HepG2 (cell line): ENCODE measurements around the gene NSD1. TPM values are rescaled to one million over a fixed set of nuclear protein-coding genes. Genes with fewer than 3 reads are reported as not detected.

Experiments used
- ARNT ChIP-seq: fragments of 450-650 bp; IDR thresholded peaks from 2 replicates; pipeline ENCODE4 v1.6.1; 2017
- BORCS8-MEF2B ChIP-seq: sonication (generic); formaldehyde crosslinking; IDR thresholded peaks from 2 replicates; pipeline ENCODE4 v1.8.0; 2022; ENCODE audit warnings: mild to moderate bottlenecking, missing genetic modification reagents
- ERF ChIP-seq: IDR thresholded peaks from 2 replicates; pipeline ENCODE4 v1.6.1; 2018; ENCODE audit warnings: missing biosample characterization, missing genetic modification reagents
- ESRRA ChIP-seq: sonication (generic); formaldehyde crosslinking; IDR thresholded peaks from 2 replicates; pipeline ENCODE4 v1.5.1; 2020; ENCODE audit warnings: mild to moderate bottlenecking, low read depth, missing genetic modification reagents
- FOXJ3 ChIP-seq: sonication (generic); formaldehyde crosslinking; IDR thresholded peaks from 2 replicates; pipeline ENCODE4 v1.4.0; 2020; ENCODE audit warnings: missing genetic modification reagents, mild to moderate bottlenecking, borderline replicate concordance
- HNRNPL ChIP-seq: fragments of 200-400 bp; formaldehyde crosslinking; IDR thresholded peaks from 2 replicates; pipeline ENCODE4 v1.6.1; 2017; ENCODE audit warnings: mild to moderate bottlenecking, low read depth, low read length
- MAF1 ChIP-seq: sonication (generic); formaldehyde crosslinking; IDR thresholded peaks from 2 replicates; pipeline ENCODE4 v1.5.0; 2020; ENCODE audit warnings: missing genetic modification reagents, borderline replicate concordance
- POLR2A ChIP-seq, 2 experiments: IDR thresholded peaks; 2 replicates each; pipeline ENCODE4 v1.6.1; 2011; ENCODE audit warnings: low read depth in 2 of 2, low read length in 2 of 2, mild to moderate bottlenecking in 1 of 2, moderate library complexity in 1 of 2; ENCODE audit not compliant: insufficient read depth in 1 of 2
- RFX5 ChIP-seq: IDR thresholded peaks from 2 replicates; pipeline ENCODE4 v1.6.1; 2011; ENCODE audit warnings: low read depth, low read length, improper control_type of control experiment
- SIN3B ChIP-seq: fragments of 150-350 bp; IDR thresholded peaks from 2 replicates; pipeline ENCODE4 v1.6.1; 2014; ENCODE audit warnings: low read length
- SRSF4 ChIP-seq: fragments of 200-400 bp; formaldehyde crosslinking; IDR thresholded peaks from one replicate; pipeline ENCODE4 v1.6.1; 2018; ENCODE audit warnings: mild to moderate bottlenecking, low read depth, low read length, moderate library complexity; ENCODE audit not compliant: poor library complexity, severe bottlenecking
- TAF15 ChIP-seq: fragments of 200-400 bp; formaldehyde crosslinking; IDR thresholded peaks from one replicate; pipeline ENCODE4 v1.6.1; 2018; ENCODE audit warnings: mild to moderate bottlenecking, low read depth, low read length; ENCODE audit not compliant: poor library complexity, severe bottlenecking
- TARDBP ChIP-seq: sonication (generic); formaldehyde crosslinking; IDR thresholded peaks from 2 replicates; pipeline ENCODE4 v1.8.0; 2022; ENCODE audit warnings: mild to moderate bottlenecking, missing genetic modification reagents
- ZNF138 ChIP-seq: sonication (generic); formaldehyde crosslinking; IDR thresholded peaks from 2 replicates; pipeline ENCODE4 v1.5.0; 2020; ENCODE audit warnings: mild to moderate bottlenecking, low read depth, missing genetic modification reagents
- ZNF33B ChIP-seq: sonication (generic); formaldehyde crosslinking; IDR thresholded peaks from 2 replicates; pipeline ENCODE4 v1.5.1; 2020; ENCODE audit warnings: mild to moderate bottlenecking, missing genetic modification reagents
- ZNF460 ChIP-seq: sonication (generic); formaldehyde crosslinking; IDR thresholded peaks from 2 replicates; pipeline ENCODE4 v1.5.1; 2020; ENCODE audit warnings: missing genetic modification reagents, mild to moderate bottlenecking, borderline replicate concordance
- ZNF543 ChIP-seq: sonication (generic); formaldehyde crosslinking; IDR thresholded peaks from 2 replicates; pipeline ENCODE4 v1.4.0; 2020; ENCODE audit warnings: mild to moderate bottlenecking, missing genetic modification reagents
- polyA plus RNA-seq, 8 experiments: library from polyadenylated mRNA; depleted of rRNA in 3 of 8; stranded (reverse) in 7 of 8; unstranded in 1 of 8; fragments of >200 nt; fragmentation: Illumina TruSeq in 4 of 8; extraction: Trizol in 4 of 8; gene quantifications; 2 replicates each; pipeline versions ENCODE4 v1.2.1 to v1.2.3, GENCODE V29; 2011 to 2016; ENCODE audit warnings: low read depth in 4 of 8, missing spikeins in 1 of 8, mixed read lengths in 1 of 8; ENCODE audit not compliant: insufficient read depth in 1 of 8
- total RNA-seq, 5 experiments: library from RNA; depleted of rRNA; stranded (reverse); fragments of >200 nt; fragmentation: Illumina TruSeq; extraction: Trizol; gene quantifications; 2 replicates each; pipeline ENCODE4 v1.2.3, GENCODE V29; 2016; ENCODE audit warnings: low read depth in 1 of 5
- TF ChIP-seq, protein P1 (sequence below): sonication (generic); formaldehyde crosslinking; IDR thresholded peaks from 2 replicates; pipeline ENCODE4 v1.4.0; 2020; ENCODE audit warnings: missing genetic modification reagents, mild to moderate bottlenecking, borderline replicate concordance
- TF ChIP-seq, protein P2 (sequence below): sonication (generic); formaldehyde crosslinking; IDR thresholded peaks from 2 replicates; pipeline ENCODE4 v1.9.0; 2022; ENCODE audit warnings: low read depth, missing genetic modification reagents
- TF ChIP-seq, protein P3 (sequence below): sonication (generic); formaldehyde crosslinking; IDR thresholded peaks from 2 replicates; pipeline ENCODE4 v1.8.0; 2023; ENCODE audit warnings: mild to moderate bottlenecking, missing genetic modification reagents
- TF ChIP-seq, protein P4 (sequence below): sonication (generic); formaldehyde crosslinking; IDR thresholded peaks from 2 replicates; pipeline ENCODE4 v1.8.0; 2022; ENCODE audit warnings: low read depth, missing genetic modification reagents

Gene NSD1
- total and polyA plus RNA-seq, 2 of the 13 experiments (the other 11 are each of a cell fraction or from before 2014, with no cell fraction given): 0.01 to 0.09 TPM

DNA sequence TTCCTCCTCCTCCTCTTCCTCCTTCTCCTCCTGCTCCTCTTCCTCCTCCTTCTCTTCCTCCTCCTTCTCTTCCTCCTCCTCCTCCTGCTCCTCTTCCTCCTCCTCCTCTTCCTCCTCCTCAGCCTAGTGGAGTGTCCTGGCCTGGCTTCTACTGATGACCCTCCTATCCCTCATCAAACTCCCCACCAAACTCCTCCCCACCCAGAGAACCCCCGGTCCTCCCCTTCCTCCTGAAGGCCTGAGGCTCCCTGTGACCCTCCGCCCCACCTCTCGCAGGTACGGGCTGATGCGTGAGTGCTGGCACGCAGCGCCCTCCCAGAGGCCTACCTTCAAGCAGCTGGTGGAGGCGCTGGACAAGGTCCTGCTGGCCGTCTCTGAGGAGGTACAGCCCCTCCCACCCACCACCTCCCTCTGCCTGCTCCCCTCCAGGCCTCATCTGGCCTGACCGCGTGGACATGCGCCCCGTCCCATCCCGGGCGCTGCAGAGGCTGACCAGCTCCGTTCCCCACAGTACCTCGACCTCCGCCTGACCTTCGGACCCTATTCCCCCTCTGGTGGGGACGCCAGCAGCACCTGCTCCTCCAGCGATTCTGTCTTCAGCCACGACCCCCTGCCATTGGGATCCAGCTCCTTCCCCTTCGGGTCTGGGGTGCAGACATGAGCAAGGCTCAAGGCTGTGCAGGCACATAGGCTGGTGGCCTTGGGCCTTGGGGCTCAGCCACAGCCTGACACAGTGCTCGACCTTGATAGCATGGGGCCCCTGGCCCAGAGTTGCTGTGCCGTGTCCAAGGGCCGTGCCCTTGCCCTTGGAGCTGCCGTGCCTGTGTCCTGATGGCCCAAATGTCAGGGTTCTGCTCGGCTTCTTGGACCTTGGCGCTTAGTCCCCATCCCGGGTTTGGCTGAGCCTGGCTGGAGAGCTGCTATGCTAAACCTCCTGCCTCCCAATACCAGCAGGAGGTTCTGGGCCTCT, 36.3 kb upstream of the NSD1 start (continued):
- TF ChIP-seq, protein P1, sequence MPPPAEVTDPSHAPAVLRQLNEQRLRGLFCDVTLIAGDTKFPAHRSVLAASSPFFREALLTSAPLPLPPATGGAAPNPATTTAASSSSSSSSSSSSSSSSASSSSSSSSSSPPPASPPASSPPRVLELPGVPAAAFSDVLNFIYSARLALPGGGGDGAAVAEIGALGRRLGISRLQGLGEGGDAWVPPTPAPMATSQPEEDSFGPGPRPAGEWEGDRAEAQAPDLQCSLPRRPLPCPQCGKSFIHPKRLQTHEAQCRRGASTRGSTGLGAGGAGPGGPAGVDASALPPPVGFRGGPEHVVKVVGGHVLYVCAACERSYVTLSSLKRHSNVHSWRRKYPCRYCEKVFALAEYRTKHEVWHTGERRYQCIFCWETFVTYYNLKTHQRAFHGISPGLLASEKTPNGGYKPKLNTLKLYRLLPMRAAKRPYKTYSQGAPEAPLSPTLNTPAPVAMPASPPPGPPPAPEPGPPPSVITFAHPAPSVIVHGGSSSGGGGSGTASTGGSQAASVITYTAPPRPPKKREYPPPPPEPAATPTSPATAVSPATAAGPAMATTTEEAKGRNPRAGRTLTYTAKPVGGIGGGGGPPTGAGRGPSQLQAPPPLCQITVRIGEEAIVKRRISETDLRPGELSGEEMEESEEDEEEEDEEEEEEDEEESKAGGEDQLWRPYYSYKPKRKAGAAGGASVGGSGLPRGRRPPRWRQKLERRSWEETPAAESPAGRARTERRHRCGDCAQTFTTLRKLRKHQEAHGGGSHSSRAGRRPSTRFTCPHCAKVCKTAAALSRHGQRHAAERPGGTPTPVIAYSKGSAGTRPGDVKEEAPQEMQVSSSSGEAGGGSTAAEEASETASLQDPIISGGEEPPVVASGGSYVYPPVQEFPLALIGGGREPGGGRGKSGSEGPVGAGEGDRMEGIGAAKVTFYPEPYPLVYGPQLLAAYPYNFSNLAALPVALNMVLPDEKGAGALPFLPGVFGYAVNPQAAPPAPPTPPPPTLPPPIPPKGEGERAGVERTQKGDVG (CRISPR knock-in tag): peak; percentile 95
- TF ChIP-seq ARNT: no peak
- TF ChIP-seq, protein P2, sequence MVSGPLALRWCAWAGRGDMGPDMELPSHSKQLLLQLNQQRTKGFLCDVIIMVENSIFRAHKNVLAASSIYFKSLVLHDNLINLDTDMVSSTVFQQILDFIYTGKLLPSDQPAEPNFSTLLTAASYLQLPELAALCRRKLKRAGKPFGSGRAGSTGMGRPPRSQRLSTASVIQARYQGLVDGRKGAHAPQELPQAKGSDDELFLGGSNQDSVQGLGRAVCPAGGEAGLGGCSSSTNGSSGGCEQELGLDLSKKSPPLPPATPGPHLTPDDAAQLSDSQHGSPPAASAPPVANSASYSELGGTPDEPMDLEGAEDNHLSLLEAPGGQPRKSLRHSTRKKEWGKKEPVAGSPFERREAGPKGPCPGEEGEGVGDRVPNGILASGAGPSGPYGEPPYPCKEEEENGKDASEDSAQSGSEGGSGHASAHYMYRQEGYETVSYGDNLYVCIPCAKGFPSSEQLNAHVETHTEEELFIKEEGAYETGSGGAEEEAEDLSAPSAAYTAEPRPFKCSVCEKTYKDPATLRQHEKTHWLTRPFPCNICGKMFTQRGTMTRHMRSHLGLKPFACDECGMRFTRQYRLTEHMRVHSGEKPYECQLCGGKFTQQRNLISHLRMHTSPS: peak; percentile 74
- TF ChIP-seq SIN3B: no peak
- no peak for TF ChIP-seq ZNF543
- TF ChIP-seq SRSF4: no peak
- TF ChIP-seq ZNF138 (CRISPR knock-in tag): no peak
- TF ChIP-seq TARDBP (CRISPR knock-in tag): 0 out of 2 replicates have a peak, but pooled peaks have one; percentile 49
- TF ChIP-seq RFX5: no peak
- TF ChIP-seq FOXJ3: no peak
- no peak for TF ChIP-seq ZNF460 (CRISPR knock-in tag)
- TF ChIP-seq MAF1: no peak
- TF ChIP-seq HNRNPL: 0 out of 2 replicates have a peak, but pooled peaks have one; percentile 37
- TF ChIP-seq, protein P3, sequence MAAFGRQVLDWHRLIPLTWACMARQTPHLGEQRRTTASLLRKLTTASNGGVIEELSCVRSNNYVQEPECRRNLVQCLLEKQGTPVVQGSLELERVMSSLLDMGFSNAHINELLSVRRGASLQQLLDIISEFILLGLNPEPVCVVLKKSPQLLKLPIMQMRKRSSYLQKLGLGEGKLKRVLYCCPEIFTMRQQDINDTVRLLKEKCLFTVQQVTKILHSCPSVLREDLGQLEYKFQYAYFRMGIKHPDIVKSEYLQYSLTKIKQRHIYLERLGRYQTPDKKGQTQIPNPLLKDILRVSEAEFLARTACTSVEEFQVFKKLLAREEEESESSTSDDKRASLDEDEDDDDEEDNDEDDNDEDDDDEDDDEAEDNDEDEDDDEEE (CRISPR knock-in tag): no peak
- TF ChIP-seq POLR2A (IDR thresholded peaks at IDR 0.05; ENCODE audit: insufficient read depth in 1 of 2, low read depth in 2 of 2, low read length in 2 of 2): no peak
- peak; percentile 94 for TF ChIP-seq ESRRA (CRISPR knock-in tag)
- TF ChIP-seq BORCS8-MEF2B: peak; percentile 65; the same call in 1 of the 2 replicates
- 0 out of 2 replicates have a peak, but pooled peaks have one; percentile 49 for TF ChIP-seq ZNF33B (CRISPR knock-in tag)
- no peak for TF ChIP-seq ERF
- TF ChIP-seq TAF15: no peak
- TF ChIP-seq, protein P4, sequence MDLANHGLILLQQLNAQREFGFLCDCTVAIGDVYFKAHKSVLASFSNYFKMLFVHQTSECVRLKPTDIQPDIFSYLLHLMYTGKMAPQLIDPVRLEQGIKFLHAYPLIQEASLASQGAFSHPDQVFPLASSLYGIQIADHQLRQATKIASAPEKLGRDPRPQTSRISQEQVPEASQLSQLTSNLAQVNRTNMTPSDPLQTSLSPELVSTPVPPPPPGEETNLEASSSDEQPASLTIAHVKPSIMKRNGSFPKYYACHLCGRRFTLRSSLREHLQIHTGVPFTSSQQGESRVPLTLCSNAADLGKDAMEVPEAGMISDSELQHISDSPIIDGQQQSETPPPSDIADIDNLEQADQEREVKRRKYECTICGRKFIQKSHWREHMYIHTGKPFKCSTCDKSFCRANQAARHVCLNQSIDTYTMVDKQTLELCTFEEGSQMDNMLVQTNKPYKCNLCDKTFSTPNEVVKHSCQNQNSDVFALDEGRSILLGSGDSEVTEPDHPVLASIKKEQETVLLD (CRISPR knock-in tag): no peak
